NK-92 (cell line): ENCODE measurements around the gene TSTD1.
A peak's percentile ranks its signal among the peaks of the same experiment; 100 is the strongest.

Source experiments
- DNase-seq: peaks from one replicate; lab custom pipeline; 2025; ENCODE audit not compliant: unreplicated experiment; lab: John Stamatoyannopoulos, UW

Gene TSTD1

GRCh38 chr1:161038523-161039153 lies at the start of gene TSTD1:
Gene TSTD1, minus strand, starts transcription at chr1:161038964. Its CDS starts 75 bp downstream, at chr1:161038889.
- DNase-seq, result peak; percentile 32

GRCh38 chr1:161086457-161086856 lies 47.7 kb upstream of the TSTD1 start:
- no peak for DNase-seq

GRCh38 chr1:161085165-161085564 lies 46.4 kb upstream of the TSTD1 start:
- DNase-seq, result no peak

- no peak for DNase-seq
Observed at GRCh38 chr1:161084597-161084988, 45.8 kb upstream of the TSTD1 start.

- no peak for DNase-seq
Observed at GRCh38 chr1:161083748-161084596, 45.2 kb upstream of the TSTD1 start.

- no peak for DNase-seq
Observed at GRCh38 chr1:161082996-161083747, 44.4 kb upstream of the TSTD1 start.

GRCh38 chr1:161082483-161082882 lies 43.7 kb upstream of the TSTD1 start:
- no peak for DNase-seq

- no peak for DNase-seq
Observed at GRCh38 chr1:161081519-161081918, 42.8 kb upstream of the TSTD1 start.

- DNase-seq, result no peak
Observed at GRCh38 chr1:161080441-161081405, 42.0 kb upstream of the TSTD1 start.

GRCh38 chr1:161079436-161080110 lies 40.8 kb upstream of the TSTD1 start:
- DNase-seq, result no peak

GRCh38 chr1:161077426-161077825 lies 38.7 kb upstream of the TSTD1 start:
- DNase-seq, result no peak

- DNase-seq, result no peak
Observed at GRCh38 chr1:161076410-161076809, 37.6 kb upstream of the TSTD1 start.

GRCh38 chr1:161074676-161075368 lies 36.1 kb upstream of the TSTD1 start:
- DNase-seq, result no peak

GRCh38 chr1:161073474-161074121 lies 34.8 kb upstream of the TSTD1 start:
- no peak for DNase-seq

- DNase-seq, result no peak
Observed at GRCh38 chr1:161072751-161073449, 34.1 kb upstream of the TSTD1 start.

GRCh38 chr1:161071886-161072371 lies 33.2 kb upstream of the TSTD1 start:
- DNase-seq, result no peak

- no peak for DNase-seq
Observed at GRCh38 chr1:161070761-161071160, 32.0 kb upstream of the TSTD1 start.

- DNase-seq, result no peak
Observed at GRCh38 chr1:161069731-161070270, 31.0 kb upstream of the TSTD1 start, which contains the start of gene ARHGAP30. Gene ARHGAP30, minus strand, starts transcription at chr1:161069891. Its CDS starts 267 bp downstream, at chr1:161069624.
